Measurements from ENCODE around the gene FLCN.

- no peak for TF ChIP-seq CTCF (conservative IDR thresholded peaks at IDR 0.05)
- no peak for TF ChIP-seq ZFX (IDR thresholded peaks at IDR 0.05)
Observed at GRCh38 chr17:17182598-17183136, 54.3 kb downstream of the FLCN start.
